HG02759 (cell line): ENCODE results near the gene YBX2.

Experiments
- ATAC-seq: cut with Tn5 transposase; IDR thresholded peaks from one replicate; pipeline ENCODE4 v1.9.1; 2021; ENCODE audit warnings: mild to moderate bottlenecking, moderate library complexity; ENCODE audit not compliant: unreplicated experiment

The YBX2 gene

GRCh38 chr17:7306911-7307685, 12.7 kb upstream of the YBX2 start, which contains the start of gene EIF5A:
TSS of gene EIF5A (plus strand) at chr17:7307628. CDS start at chr17:7309636, 2,008 bp downstream.
- peak; percentile 77 for ATAC-seq

GRCh38 chr17:7304179-7304578, 9.7 kb upstream of the YBX2 start:
- no peak for ATAC-seq

DNA sequence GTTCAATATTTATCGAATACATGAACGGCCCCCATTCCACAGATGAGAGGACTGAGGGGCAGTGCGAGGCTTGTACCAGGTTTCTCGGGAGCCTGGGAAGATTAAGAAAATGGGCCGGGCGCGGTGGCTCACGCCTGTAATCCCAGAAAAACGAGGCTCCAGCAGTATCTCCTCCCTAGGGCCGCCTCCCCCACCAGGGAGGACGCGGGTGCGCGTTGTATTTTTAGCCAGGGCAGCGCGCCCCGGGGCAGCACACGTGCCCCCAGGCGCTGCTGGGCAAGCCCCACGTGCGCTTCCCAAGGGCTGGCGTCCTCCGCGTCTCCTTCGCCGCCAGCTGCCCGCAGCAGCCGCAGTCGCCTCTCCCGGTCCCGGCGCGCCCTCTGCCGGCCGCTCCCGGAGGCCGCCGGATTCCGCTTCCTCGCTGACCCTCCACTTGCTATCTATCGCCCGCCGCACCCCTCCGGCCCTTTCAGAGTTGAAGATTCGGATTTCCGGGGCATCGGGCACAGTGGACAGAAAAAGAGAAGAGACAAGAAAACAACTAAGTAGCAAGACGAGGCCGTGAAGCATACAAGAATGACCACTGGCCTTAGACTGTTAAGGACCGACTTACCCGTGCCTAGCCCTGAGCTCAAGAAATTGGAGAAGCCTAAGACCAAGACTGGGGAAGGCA, 1.9 kb upstream of the YBX2 start:
- no peak for ATAC-seq

DNA sequence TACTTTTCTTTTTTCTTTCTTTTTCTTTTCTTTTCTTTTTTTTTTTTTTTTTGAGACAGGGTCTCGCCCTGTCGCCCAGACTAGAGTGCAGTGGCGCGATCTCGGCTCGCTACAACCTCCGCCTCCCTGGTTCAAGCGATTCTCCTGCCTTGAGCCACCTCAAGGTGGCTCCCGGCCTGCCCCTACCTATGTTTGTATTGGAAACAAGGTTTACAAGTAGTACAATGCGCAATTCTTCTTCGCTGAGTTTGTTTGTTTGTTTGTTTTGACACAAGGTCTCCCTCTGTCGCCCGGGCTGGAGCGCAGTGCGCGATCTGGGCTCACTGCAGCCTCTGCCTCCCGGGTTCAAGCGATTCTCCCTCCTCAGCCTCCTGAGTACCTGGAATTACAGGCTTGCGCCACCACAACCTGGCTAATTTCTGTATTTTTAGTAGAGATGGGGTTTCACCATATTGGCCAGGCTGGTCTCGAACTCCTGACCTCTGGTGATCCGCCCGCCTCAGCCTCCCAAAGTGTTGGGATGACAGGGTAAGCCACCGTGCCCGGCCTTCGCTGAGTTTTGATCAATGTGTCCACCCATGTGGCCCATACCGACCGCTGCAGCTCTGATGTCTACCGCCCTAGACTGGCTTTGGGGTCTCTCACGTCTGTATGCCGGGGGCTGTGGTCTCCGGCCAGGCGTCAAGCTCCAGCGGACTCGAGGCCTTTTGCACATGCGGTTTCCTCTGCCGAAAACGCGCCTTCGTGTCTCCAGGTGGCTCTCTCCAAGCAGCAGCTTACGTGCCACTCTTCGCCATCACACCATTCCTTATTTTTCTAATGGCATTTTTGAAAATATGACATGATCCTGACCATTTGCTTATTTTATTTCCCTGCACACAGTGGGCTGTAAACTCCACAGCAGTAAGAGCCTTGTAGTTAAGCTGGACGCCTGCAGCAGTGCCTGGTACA, 1.1 kb upstream of the YBX2 start:
- ATAC-seq, result no peak

GRCh38 chr17:7293816-7294613, 424 bp downstream of the YBX2 start:
- no peak for ATAC-seq

DNA sequence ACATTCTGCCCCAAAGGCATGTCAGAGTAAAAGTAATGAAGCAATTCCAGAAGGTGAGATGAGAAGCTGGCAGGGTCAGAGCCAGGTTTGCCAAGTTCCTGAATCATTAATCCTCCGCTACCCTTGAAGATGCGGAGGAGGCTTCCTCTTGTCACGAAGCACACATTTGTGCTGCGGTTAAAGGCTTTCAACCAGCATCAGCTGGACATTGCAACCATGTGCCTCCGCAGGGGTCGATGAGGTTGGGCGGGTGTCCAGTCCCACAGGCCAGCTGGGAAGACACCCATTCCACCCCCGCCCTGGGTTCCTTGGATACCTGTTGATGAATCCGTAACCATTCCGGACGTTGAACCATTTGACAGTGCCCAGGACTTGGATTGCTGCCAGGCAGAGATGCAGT, 1.3 kb downstream of the YBX2 start:
- ATAC-seq, result no peak

GRCh38 chr17:7292729-7293128, 1.7 kb downstream of the YBX2 start:
- ATAC-seq, result no peak

- ATAC-seq, result no peak
Measured at GRCh38 chr17:7292194-7292593, 2.2 kb downstream of the YBX2 start.

DNA sequence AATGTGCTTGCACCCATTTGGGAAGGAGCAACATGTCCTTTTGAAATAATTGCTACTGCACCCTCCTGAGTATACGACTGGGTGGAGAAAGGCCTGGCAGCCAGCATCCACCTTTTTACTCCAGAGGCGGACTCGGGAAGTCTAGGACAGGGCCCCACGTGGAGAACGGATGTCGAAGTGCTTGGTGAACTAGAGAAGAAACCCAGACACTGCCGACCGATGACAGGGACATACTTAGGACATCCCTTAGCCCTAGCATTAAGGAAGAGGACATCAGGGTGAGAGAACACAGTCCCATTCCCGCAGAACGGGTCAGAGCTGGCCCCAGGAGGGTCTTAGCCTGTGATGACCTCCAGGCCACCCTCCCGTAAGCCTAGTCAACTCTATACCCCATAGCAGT, 3.8 kb downstream of the YBX2 start:
- no peak for ATAC-seq

DNA sequence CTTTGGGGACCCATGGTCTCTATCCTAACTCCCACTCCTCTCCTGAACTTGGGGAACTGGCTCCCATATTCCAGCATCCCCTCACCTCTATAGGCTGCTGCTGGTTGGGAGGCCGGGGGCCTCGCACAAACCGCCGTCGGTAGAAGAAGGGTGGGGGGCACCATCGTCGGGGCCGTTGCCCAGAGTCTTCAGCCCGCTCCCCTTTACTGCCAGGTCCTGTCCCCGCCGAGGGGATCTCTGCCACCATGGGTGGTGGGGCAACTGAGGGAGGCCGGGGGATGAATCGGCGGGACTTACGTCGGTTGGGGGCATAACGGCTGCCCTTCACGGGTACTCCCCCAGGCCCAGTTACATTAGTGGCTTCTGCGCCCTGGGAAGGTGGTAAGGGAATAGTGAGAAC, 4.3 kb downstream of the YBX2 start:
- no peak for ATAC-seq

- ATAC-seq, result no peak
Measured at GRCh38 chr17:7289256-7290032, 5.0 kb downstream of the YBX2 start.

DNA sequence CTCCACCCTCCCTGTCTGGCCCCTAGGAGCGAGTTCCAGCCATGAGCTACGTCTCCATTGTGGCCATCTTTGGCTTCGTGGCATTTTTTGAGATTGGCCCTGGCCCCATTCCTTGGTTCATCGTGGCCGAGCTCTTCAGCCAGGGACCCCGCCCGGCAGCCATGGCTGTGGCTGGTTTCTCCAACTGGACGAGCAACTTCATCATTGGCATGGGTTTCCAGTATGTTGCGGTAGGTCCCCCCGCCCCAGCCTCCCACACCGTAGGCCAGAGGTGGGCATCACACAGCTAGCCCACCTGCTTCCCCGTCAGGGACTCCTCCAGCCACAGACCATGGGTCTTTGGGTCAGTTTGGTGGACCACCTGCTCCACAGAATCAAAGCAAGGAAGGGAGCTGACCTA, 8.8 kb downstream of the YBX2 start:
- ATAC-seq, result no peak

DNA sequence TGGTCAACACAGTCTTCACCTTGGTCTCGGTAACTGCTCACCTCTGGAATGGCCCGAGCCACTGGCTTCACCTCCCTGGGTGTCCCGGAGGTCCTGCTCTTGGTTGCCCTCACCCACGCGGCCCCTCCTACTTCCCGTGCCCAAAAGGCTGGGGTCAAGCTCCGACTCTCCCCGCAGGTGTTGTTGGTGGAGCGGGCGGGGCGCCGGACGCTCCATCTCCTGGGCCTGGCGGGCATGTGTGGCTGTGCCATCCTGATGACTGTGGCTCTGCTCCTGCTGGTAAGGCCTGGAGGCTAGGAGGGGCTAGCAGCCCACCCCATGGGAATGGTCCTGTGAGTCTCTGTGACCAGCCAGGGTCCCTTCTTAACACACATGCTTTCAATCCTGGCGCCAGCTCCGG, 9.5 kb downstream of the YBX2 start:
- ATAC-seq, result no peak

DNA sequence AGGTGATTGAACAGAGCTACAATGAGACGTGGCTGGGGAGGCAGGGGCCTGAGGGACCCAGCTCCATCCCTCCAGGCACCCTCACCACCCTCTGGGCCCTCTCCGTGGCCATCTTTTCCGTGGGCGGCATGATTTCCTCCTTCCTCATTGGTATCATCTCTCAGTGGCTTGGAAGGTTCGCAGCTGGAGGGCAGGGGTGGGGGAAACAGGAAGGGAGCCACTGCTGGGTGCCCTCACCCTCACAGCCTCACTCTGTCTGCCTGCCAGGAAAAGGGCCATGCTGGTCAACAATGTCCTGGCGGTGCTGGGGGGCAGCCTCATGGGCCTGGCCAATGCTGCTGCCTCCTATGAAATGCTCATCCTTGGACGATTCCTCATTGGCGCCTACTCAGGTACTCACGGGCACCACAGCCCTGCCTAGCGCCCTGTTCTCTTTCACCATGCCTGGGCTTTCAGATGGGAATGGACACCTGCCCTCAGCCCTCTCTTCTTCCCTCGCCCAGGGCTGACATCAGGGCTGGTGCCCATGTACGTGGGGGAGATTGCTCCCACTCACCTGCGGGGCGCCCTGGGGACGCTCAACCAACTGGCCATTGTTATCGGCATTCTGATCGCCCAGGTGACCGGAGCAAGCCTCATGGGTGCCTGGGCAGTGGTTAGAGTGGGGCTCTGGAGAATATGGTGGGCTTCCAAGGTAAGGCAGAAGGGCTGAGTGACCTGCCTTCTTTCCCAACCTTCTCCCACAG, 10.8 kb downstream of the YBX2 start:
- ATAC-seq, result no peak

DNA sequence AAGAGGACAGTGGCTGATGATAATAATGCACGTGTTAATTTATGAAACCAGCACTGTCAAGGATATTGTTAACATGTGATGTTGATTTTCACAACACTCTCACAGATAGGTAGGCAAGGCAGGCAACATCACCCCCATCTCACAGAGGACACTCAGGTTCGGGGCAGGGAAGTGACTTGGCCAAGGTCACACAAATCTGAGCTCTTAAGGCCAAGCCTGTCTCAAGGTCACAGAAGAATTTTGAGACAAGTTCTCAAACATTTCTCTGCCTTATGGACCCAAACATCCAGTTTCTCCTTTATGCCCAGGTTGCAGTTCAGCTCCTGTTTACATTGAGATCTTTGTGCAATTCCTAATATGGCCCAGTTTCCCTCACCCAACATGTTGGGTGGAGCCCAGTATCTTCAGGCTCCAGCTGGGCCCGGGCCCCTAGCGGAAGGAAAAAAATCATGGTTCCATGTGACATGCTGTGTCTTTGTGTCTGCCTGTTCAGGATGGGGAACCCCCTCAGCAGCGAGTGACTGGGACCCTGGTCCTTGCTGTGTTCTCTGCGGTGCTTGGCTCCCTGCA, 11.6 kb downstream of the YBX2 start:
- no peak for ATAC-seq

- ATAC-seq, result no peak
Measured at GRCh38 chr17:7281953-7282751, 12.3 kb downstream of the YBX2 start.

GRCh38 chr17:7281074-7281952, 13.1 kb downstream of the YBX2 start, which contains the start of gene SLC2A4:
TSS of gene SLC2A4 (plus strand) at chr17:7281718. CDS start at chr17:7281935, 217 bp downstream.
- ATAC-seq, result peak; percentile 72
